Transverse colon (tissue), 4 donors: ENCODE data around the gene ANKRD33. TPM values are rescaled to one million over a fixed set of nuclear protein-coding genes. Genes with fewer than 3 reads are reported as not detected.

Experiments
- DNase-seq: peaks from one replicate; pipeline ENCODE4 v3.0.0-alpha.2; 2019
- H3K27ac ChIP-seq, 4 donors: fragments of 200-600 bp; sonication (generic); 2 replicates each; pipeline ENCODE4 v1.5.1; 2016 to 2018; ENCODE audit warnings: inconsistent platforms in 4 of 4
- H3K27me3 ChIP-seq: fragments of 200-600 bp; sonication (generic); 2 replicates; pipeline ENCODE4 v1.5.1; 2017; ENCODE audit warnings: inconsistent platforms
- H3K36me3 ChIP-seq, 4 donors: fragments of 200-600 bp; sonication (generic); 2 replicates each; pipeline ENCODE4 v1.5.1; 2017 to 2019; ENCODE audit warnings: inconsistent platforms in 4 of 4
- H3K4me1 ChIP-seq, 4 donors: fragments of 200-600 bp; sonication (generic); 2 replicates each; pipeline ENCODE4 v1.5.1; 2017 to 2020; ENCODE audit warnings: inconsistent platforms in 4 of 4
- H3K4me3 ChIP-seq, 4 donors: fragments of 200-600 bp; sonication (generic); 1 replicate in 1 of 4; 2 replicates in 3 of 4; pipeline versions ENCODE4 v1.5.1 to v1.6.1; 2017 to 2019; ENCODE audit warnings: inconsistent platforms in 4 of 4
- H3K9me3 ChIP-seq, 2 donors: fragments of 200-600 bp; sonication (generic); 2 replicates each; pipeline ENCODE4 v1.5.1; 2017 to 2019; ENCODE audit warnings: inconsistent platforms in 2 of 2
- EP300 ChIP-seq: sonication (generic); formaldehyde crosslinking; IDR thresholded peaks from one replicate; pipeline ENCODE4 v1.6.1; 2017; ENCODE audit warnings: antibody characterized with exemption, low read depth
- POLR2A ChIP-seq: fragments of 450-650 bp; IDR thresholded peaks from one replicate; pipeline ENCODE4 v1.6.1; 2016; ENCODE audit warnings: antibody characterized with exemption, mild to moderate bottlenecking, moderate library complexity
- POLR2AphosphoS5 ChIP-seq, 3 donors: sonication (generic); formaldehyde crosslinking; IDR thresholded peaks; one replicate each; pipeline ENCODE4 v1.6.1; 2016; ENCODE audit warnings: antibody characterized with exemption in 3 of 3
- WGBS, 2 donors: methylation state at CpG; one replicate each; pipeline ENCODE4 v1.1.5; 2018; ENCODE audit warnings: low coverage in 1 of 2; 5-methylcytosine and 5-hydroxymethylcytosine counted together
- in situ Hi-C, 4 donors: fragments of 200-750 bp; cut with MboI; loops; one replicate each; pipeline versions ENCODE4 v1.15.0 to v1.15.1; 2017; ENCODE audit warnings: low sequenced_read_pairs in 3 of 4, low pct_ligation_motif_present in 1 of 4, low pct_unique_long_range_greater_than_20kb in 1 of 4
- intact Hi-C: fragments of 100-400 bp; cut with DNase I; formaldehyde crosslinking; loops from one replicate; pipeline ENCODE4 v1.15.1; 2023; ENCODE audit warnings: low total_unique reads
- total RNA-seq, 4 donors: library from RNA; depleted of rRNA; stranded (reverse); fragments of >200 nt; gene quantifications; one replicate each; pipeline ENCODE4 v1.1.0, GENCODE V29; 2016
- TF ChIP-seq, protein P1 (sequence below), 5 experiments: fragments of 200-600 bp in 3 of 5; fragments of 450-650 bp in 2 of 5; sonication (generic) in 3 of 5; IDR thresholded peaks; 1 replicate in 2 of 5; 2 replicates in 3 of 5; pipeline ENCODE4 v1.5.1; 2016 to 2017; ENCODE audit warnings: antibody characterized with exemption in 5 of 5, inconsistent platforms in 3 of 5, mild to moderate bottlenecking in 2 of 5, moderate library complexity in 1 of 5

ANKRD33 gene, protein sequence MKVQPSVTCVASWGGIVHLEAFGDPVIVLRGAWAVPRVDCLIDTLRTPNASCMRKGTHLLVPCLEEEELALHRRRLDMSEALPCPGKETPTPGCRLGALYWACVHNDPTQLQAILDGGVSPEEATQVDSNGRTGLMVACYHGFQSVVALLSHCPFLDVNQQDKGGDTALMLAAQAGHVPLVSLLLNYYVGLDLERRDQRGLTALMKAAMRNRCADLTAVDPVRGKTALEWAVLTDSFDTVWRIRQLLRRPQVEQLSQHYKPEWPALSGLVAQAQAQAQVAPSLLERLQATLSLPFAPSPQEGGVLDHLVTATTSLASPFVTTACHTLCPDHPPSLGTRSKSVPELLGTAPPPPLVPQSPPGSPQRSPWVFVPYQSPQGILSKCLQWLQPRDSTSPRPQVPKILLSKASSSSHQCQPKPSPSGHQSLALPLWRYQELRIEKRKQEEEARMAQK
- not detected for total RNA-seq

DNA sequence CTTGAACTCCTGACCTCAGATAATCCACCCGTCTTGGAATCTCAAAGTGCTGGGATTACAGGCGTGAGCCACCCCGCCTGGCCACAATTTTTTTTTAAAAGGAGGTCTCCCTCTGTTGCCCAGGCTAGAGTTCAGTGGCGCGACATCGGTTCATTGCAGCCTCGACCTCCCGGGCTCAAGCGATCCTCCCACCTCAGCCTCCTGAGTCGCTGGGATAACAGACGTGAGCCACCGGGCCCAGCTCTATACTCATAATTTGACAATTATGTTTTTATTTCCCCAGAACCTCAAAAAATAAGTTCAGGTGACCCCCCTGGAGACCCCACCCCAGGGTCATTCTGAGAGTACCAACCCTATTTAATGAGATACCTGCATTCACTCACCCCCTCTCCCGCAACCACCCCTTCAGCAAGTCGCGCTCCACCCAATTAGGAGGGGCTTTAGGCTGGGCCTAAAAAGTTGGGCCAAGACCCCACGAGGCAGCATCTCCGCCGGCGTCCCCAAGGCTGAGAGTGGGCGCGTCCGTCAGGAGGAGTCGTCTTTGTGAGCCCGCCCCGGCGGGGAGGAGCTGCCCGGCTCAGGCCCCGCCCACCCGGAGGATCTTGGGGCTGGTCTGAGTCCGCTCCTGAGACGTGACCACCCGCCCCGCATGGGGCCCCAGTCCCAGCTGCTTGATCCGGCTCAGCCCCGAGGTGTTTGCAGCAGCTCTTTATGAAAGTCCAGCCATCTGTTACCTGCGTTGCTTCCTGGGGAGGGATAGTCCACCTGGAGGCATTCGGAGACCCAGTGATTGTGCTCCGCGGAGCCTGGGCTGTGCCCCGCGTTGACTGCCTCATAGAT lies at the start of gene ANKRD33:
ANKRD33 (plus strand) TSS at position 628 of the 840 bp plus-strand sequence; CDS start at position 712, 84 bp downstream.
- 62 to 86% methylated on average over 13 to 37 of the region's 41 CpGs for WGBS, 2 donors
- no peak within 1 kb of the TSS for H3K27ac ChIP-seq
- H3K4me3 ChIP-seq: no peak within 1 kb of the TSS
- TF ChIP-seq, protein P1, sequence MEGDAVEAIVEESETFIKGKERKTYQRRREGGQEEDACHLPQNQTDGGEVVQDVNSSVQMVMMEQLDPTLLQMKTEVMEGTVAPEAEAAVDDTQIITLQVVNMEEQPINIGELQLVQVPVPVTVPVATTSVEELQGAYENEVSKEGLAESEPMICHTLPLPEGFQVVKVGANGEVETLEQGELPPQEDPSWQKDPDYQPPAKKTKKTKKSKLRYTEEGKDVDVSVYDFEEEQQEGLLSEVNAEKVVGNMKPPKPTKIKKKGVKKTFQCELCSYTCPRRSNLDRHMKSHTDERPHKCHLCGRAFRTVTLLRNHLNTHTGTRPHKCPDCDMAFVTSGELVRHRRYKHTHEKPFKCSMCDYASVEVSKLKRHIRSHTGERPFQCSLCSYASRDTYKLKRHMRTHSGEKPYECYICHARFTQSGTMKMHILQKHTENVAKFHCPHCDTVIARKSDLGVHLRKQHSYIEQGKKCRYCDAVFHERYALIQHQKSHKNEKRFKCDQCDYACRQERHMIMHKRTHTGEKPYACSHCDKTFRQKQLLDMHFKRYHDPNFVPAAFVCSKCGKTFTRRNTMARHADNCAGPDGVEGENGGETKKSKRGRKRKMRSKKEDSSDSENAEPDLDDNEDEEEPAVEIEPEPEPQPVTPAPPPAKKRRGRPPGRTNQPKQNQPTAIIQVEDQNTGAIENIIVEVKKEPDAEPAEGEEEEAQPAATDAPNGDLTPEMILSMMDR (IDR thresholded peaks at IDR 0.05): no peak
- TF ChIP-seq POLR2AphosphoS5 (IDR thresholded peaks at IDR 0.05) (no peak), POLR2A (no peak), EP300 (no peak)
- no peaks in the 10 kb centered on the region for H3K9me3 ChIP-seq
- H3K27me3 ChIP-seq: peaks cover 3% of the 10 kb centered on the region
- peak; percentile 55 for DNase-seq
- H3K4me1 ChIP-seq: peaks cover 0 to 13% (median 7%) of the 10 kb centered on the region in 4 donors
- in situ Hi-C loops: no loop called here
- H3K36me3 ChIP-seq: no peaks in the 10 kb centered on the region
- intact Hi-C loops: loop anchor here (5.0 kb wide), 1 partner anchor 95 kb away; no protein-coding TSS in a partner anchor

DNA sequence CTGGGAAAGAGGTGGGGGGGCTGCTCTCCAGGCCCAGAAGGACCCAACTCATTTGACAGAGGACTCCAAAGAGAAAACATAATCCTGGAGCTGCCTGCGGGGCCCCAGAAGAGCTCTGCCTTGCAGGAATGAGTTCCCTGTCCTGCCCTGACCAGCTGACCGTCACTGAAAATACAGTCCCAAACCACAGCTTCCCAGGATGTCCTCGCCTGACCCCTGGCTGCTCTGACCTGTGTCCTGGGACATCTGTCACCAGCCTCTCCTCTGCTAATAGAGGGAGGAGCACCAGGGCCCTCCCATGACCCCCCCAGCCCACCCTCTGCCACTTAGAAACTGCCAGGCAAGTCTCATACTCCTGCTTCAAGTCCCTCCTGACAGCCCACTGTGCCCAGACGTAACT lies 49.1 kb upstream of the ANKRD33 start:
- no peaks in the 10 kb centered on the region for H3K4me1 ChIP-seq
- 64% methylated on average over 4 of the region's 4 CpGs; no CpG with 5 or more reads in 1 of the 2 donors for WGBS, 2 donors
- intact Hi-C loops (no loop called here), in situ Hi-C loops (no loop called here)
- no peak for DNase-seq
- H3K27me3 ChIP-seq: peaks cover 63% of the 10 kb centered on the region
- TF ChIP-seq, protein P1 (IDR thresholded peaks at IDR 0.05): no peak
- no peak for TF ChIP-seq EP300
- no peak for TF ChIP-seq POLR2A
- no peak overlapping the region for H3K27ac ChIP-seq
- H3K9me3 ChIP-seq: no peaks in the 10 kb centered on the region
- H3K36me3 ChIP-seq: no peaks in the 10 kb centered on the region
- no peak overlapping the region for H3K4me3 ChIP-seq

DNA sequence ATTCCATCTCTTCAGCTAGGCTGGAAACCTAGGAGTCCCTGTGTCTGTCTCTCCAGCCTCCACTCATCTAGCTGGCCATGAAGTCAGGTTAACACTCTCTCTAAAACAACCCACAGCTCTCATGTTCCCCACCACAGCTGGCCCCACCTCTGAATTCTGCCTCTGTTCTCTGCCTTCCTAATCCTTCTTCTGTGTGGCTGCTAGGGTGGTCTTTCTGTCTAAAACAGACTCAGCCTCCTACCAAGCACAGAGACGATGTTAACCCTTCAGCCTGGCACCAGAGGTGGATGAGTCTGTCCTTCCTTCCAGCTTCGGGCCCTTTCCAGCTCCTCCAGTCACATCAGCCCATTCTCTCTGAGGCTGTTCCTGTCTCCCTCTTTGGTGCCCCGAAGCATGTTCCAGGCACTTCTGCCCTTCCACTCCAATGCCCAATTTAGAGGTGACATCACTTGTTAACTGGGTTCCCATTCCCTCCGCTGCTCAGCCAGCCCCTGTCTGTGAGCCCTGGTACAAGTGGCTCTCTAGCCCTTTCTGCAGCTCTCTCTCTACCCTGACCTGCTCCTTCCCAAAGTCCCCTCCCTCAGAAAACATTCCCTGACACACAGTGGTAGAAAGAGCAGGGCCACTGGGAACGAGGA lies 48.5 kb upstream of the ANKRD33 start:
- no peak overlapping the region for H3K27ac ChIP-seq
- no peak for DNase-seq
- 73% methylated on average over 5 of the region's 5 CpGs; no CpG with 5 or more reads in 1 of the 2 donors for WGBS, 2 donors
- no peaks in the 10 kb centered on the region for H3K9me3 ChIP-seq
- no peaks in the 10 kb centered on the region for H3K4me1 ChIP-seq
- TF ChIP-seq, protein P1 (IDR thresholded peaks at IDR 0.05): no peak
- TF ChIP-seq POLR2A (no peak), EP300 (no peak), POLR2AphosphoS5 (IDR thresholded peaks at IDR 0.05) (no peak)
- in situ Hi-C loops (no loop called here), intact Hi-C loops (no loop called here)
- H3K27me3 ChIP-seq: peaks cover 63% of the 10 kb centered on the region
- no peak overlapping the region for H3K4me3 ChIP-seq
- no peaks in the 10 kb centered on the region for H3K36me3 ChIP-seq

DNA sequence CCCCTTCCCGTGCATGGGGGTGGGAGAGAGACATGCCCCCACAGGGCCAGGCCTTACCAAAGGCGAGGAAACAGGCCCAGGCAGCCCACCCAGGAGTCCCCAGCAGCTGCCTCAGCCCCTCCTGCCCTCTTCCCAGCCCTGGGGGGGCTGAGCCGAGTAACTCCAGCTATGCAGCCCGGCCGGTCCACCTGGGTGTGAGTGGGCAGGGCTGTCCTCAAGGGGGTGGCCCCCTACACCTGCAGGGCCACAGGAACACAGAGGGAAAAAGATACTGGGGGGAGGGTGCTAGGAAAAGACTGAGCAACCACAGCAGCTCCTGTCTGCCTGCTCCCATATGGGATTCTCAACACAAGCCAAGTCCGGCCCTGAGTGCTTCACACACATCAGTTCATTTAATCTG lies 46.9 kb upstream of the ANKRD33 start:
- no peak overlapping the region for H3K27ac ChIP-seq
- intact Hi-C loops: no loop called here
- H3K27me3 ChIP-seq: peaks cover 69% of the 10 kb centered on the region
- 86% methylated on average over 6 of the region's 6 CpGs; no CpG with 5 or more reads in 1 of the 2 donors for WGBS, 2 donors
- no peak for TF ChIP-seq POLR2AphosphoS5 (IDR thresholded peaks at IDR 0.05)
- TF ChIP-seq EP300: no peak
- TF ChIP-seq, protein P1 (IDR thresholded peaks at IDR 0.05): no peak
- TF ChIP-seq POLR2A: no peak
- no peak overlapping the region for H3K4me3 ChIP-seq
- no peak for DNase-seq
- no peaks in the 10 kb centered on the region for H3K36me3 ChIP-seq
- no peaks in the 10 kb centered on the region for H3K4me1 ChIP-seq
- H3K9me3 ChIP-seq: no peaks in the 10 kb centered on the region
- in situ Hi-C loops: no loop called here
